Measurements from ENCODE around the gene BPIFA1. TPM values are rescaled to one million over a fixed set of nuclear protein-coding genes. Genes with fewer than 3 reads are reported as not detected.
A peak's percentile ranks its signal among the peaks of the same experiment; 100 is the strongest.

Gene BPIFA1
- polyA plus RNA-seq, 4 donors, result 0.67 TPM; not detected in 3

GRCh38 chr20:33291830-33292355, 56.1 kb downstream of the BPIFA1 start:
- Histone ChIP-seq H3K27me3 (ENCODE audit: control insufficient read depth in 3 of 3, insufficient read depth in 3 of 3, low read length in 3 of 3) (peaks cover 0 to 2% (median 0%) of the 10 kb centered on the region in 3 donors), H3K36me3 (ENCODE audit: control insufficient read depth in 3 of 3, insufficient read depth in 2 of 3, low read depth in 1 of 3, low read length in 3 of 3) (no peaks in the 10 kb centered on the region), H3K27ac (ENCODE audit: low read depth in 1 of 3, low read length in 2 of 3) (no peak overlapping the region), H3K4me3 (ENCODE audit: low read depth in 1 of 3, low read length in 3 of 3) (no peak overlapping the region), H3K4me1 (ENCODE audit: control insufficient read depth in 3 of 3, insufficient read depth in 2 of 3, low read depth in 1 of 3, low read length in 2 of 3) (no peaks in the 10 kb centered on the region), H3K9me3 (ENCODE audit: control insufficient read depth in 2 of 2, insufficient read depth in 1 of 2, low read depth in 1 of 2, low read length in 1 of 2) (no peaks in the 10 kb centered on the region)
- DNase-seq, result peak; percentile 26 to 28
- 22 to 37% (median 35%) methylated on average over 7 of the region's 7 CpGs for WGBS, 3 donors
- FAIRE-seq, result no peak

Other genes with a start within 250 kb of the BPIFA1 start
- not detected for gene SUN5, start 231.6 kb upstream of the BPIFA1 start, polyA plus RNA-seq
- not detected for gene BPIFB2, start 228.3 kb upstream of the BPIFA1 start, polyA plus RNA-seq
- gene BPIFB6, start 204.3 kb upstream of the BPIFA1 start, polyA plus RNA-seq, result under 1 TPM in 1 of 4 donors, not detected in 3; 0.09 TPM
- not detected for gene BPIFB3, start 182.1 kb upstream of the BPIFA1 start, polyA plus RNA-seq
- under 1 TPM in 1 of 4 donors, not detected in 3; 0.13 TPM for gene BPIFB4, start 156.4 kb upstream of the BPIFA1 start, polyA plus RNA-seq
- gene BPIFA2, start 67.8 kb upstream of the BPIFA1 start, polyA plus RNA-seq, result not detected
- gene BPIFA3, start 18.6 kb upstream of the BPIFA1 start, polyA plus RNA-seq, result not detected
- 1 to 10 TPM in 1 of 4 donors, not detected in 3; 1.3 TPM for gene BPIFB1, start 47.2 kb downstream of the BPIFA1 start, polyA plus RNA-seq
- gene CDK5RAP1, start 165.5 kb downstream of the BPIFA1 start, polyA plus RNA-seq, result 10 to 100 TPM; 30.0 to 32.0 (median 30.3) TPM
- 10 to 100 TPM in 2 of 4 donors, 1 to 10 TPM in 2; 8.3 to 15.4 (median 11.5) TPM for gene SNTA1, start 207.8 kb downstream of the BPIFA1 start, polyA plus RNA-seq

All from small intestine (tissue), 7 donors.